H9 (cell line): Measurements from ENCODE around the gene ANKRD34A. TPM values are rescaled to one million over a fixed set of nuclear protein-coding genes. Genes with fewer than 3 reads are reported as not detected.

Experiments used
- DNase-seq: peaks from one replicate; pipeline ENCODE4 v3.0.0-alpha.2; 2017
- H2AFZ ChIP-seq: one replicate; pipeline ENCODE4 v1.6.1; 2013; ENCODE audit warnings: mild to moderate bottlenecking, low read length, control low read depth, moderate library complexity
- H2AK5ac ChIP-seq: 2 replicates; pipeline ENCODE4 v1.6.1; 2013; ENCODE audit warnings: low read length, control low read depth, mixed read lengths; ENCODE audit not compliant: insufficient read length
- H2BK120ac ChIP-seq: one replicate; pipeline ENCODE4 v1.6.1; 2013; ENCODE audit warnings: low read depth, mild to moderate bottlenecking, low read length, control low read depth, inconsistent platforms; ENCODE audit not compliant: poor library complexity, severe bottlenecking
- H2BK12ac ChIP-seq: 2 replicates; pipeline ENCODE4 v1.6.1; 2013; ENCODE audit warnings: low read length, control low read depth, mixed read lengths, low read depth; ENCODE audit not compliant: insufficient read length
- H2BK15ac ChIP-seq: 2 replicates; pipeline ENCODE4 v1.6.1; 2013; ENCODE audit warnings: low read depth, low read length, control low read depth
- H2BK20ac ChIP-seq: one replicate; pipeline ENCODE4 v1.6.1; 2013; ENCODE audit warnings: low read depth, mild to moderate bottlenecking, low read length, control low read depth, inconsistent platforms; ENCODE audit not compliant: poor library complexity, severe bottlenecking
- H2BK5ac ChIP-seq: 2 replicates; pipeline ENCODE4 v1.6.1; 2013; ENCODE audit warnings: low read length, control low read depth, mixed read lengths; ENCODE audit not compliant: insufficient read length
- H3K14ac ChIP-seq: 2 replicates; pipeline ENCODE4 v1.6.1; 2013; ENCODE audit warnings: low read length, control low read depth; ENCODE audit not compliant: insufficient read depth
- H3K18ac ChIP-seq: 2 replicates; pipeline ENCODE4 v1.6.1; 2013; ENCODE audit warnings: low read depth, mild to moderate bottlenecking, mixed read lengths, low read length, control low read depth; ENCODE audit not compliant: insufficient read length
- H3K23ac ChIP-seq: 2 replicates; pipeline ENCODE4 v1.6.1; 2013; ENCODE audit warnings: low read length, control low read depth, mixed read lengths, low read depth; ENCODE audit not compliant: insufficient read length
- H3K23me2 ChIP-seq: 2 replicates; pipeline ENCODE4 v1.6.1; 2013; ENCODE audit warnings: low read depth, mild to moderate bottlenecking, mixed read lengths, low read length, control low read depth; ENCODE audit not compliant: insufficient read length, poor library complexity, severe bottlenecking
- H3K27ac ChIP-seq: 2 replicates; pipeline ENCODE4 v1.5.1; 2013; ENCODE audit warnings: low read length, control low read depth, mixed read lengths, low read depth; ENCODE audit not compliant: insufficient read length
- H3K27me3 ChIP-seq: 2 replicates; pipeline ENCODE4 v1.6.1; 2013; ENCODE audit warnings: low read length, control low read depth, inconsistent platforms; ENCODE audit not compliant: insufficient read depth
- H3K4ac ChIP-seq: 2 replicates; pipeline ENCODE4 v1.6.1; 2013; ENCODE audit warnings: low read depth, mild to moderate bottlenecking, control low read depth, inconsistent platforms, low read length, moderate library complexity
- H3K4me1 ChIP-seq: 2 replicates; pipeline ENCODE4 v1.6.1; 2013; ENCODE audit warnings: low read length, control low read depth, inconsistent platforms; ENCODE audit not compliant: insufficient read depth
- H3K4me2 ChIP-seq: 2 replicates; pipeline ENCODE4 v1.6.1; 2013; ENCODE audit warnings: low read length, control low read depth, mixed read lengths; ENCODE audit not compliant: insufficient read length, insufficient read depth
- H3K56ac ChIP-seq: 2 replicates; pipeline ENCODE4 v1.6.1; 2013; ENCODE audit warnings: low read depth, mild to moderate bottlenecking, mixed read lengths, low read length, control low read depth; ENCODE audit not compliant: insufficient read length
- H3K79me1 ChIP-seq: 2 replicates; pipeline ENCODE4 v1.6.1; 2013; ENCODE audit warnings: low read depth, mild to moderate bottlenecking, moderate library complexity, low read length, control low read depth, inconsistent platforms; ENCODE audit not compliant: insufficient read depth, poor library complexity, severe bottlenecking
- H3K79me2 ChIP-seq: 2 replicates; pipeline ENCODE4 v1.6.1; 2013; ENCODE audit warnings: low read length, control low read depth, inconsistent platforms; ENCODE audit not compliant: insufficient read depth
- H3K9ac ChIP-seq: 2 replicates; pipeline ENCODE4 v1.6.1; 2013; ENCODE audit warnings: low read length, control low read depth, mixed read lengths; ENCODE audit not compliant: insufficient read length; ENCODE audit errors: extremely low read depth
- H3K9me3 ChIP-seq: one replicate; pipeline ENCODE4 v1.6.1; 2013; ENCODE audit warnings: low read depth, low read length, inconsistent platforms; ENCODE audit not compliant: control insufficient read depth
- H3T11ph ChIP-seq: one replicate; pipeline ENCODE4 v1.6.1; 2013; ENCODE audit warnings: mild to moderate bottlenecking, low read length, control low read depth, inconsistent platforms
- H4K20me1 ChIP-seq: one replicate; pipeline ENCODE4 v1.6.1; 2013; ENCODE audit not compliant: control insufficient read depth, insufficient read length, insufficient read depth
- H4K5ac ChIP-seq: 2 replicates; pipeline ENCODE4 v1.6.1; 2013; ENCODE audit warnings: low read depth, mild to moderate bottlenecking, mixed read lengths, low read length, control low read depth; ENCODE audit not compliant: insufficient read length
- H4K8ac ChIP-seq: replicated peaks from 2 replicates; pipeline ENCODE4 v1.6.1; 2013; ENCODE audit warnings: low read length, control low read depth, mixed read lengths, low read depth; ENCODE audit not compliant: insufficient read length
- H4K91ac ChIP-seq: 2 replicates; pipeline ENCODE4 v1.6.1; 2013; ENCODE audit warnings: low read depth, mild to moderate bottlenecking, moderate library complexity, mixed read lengths, low read length, control low read depth; ENCODE audit not compliant: insufficient read length
- H3K27ac Mint-ChIP-seq, 3 experiments: 2 replicates in 2 of 3; 3 replicates in 1 of 3; pipeline ENCODE4 v1.8.0; 2020 to 2021; ENCODE audit warnings: mixed read lengths in 3 of 3, mild to moderate bottlenecking in 1 of 3, moderate library complexity in 1 of 3
- H3K27me3 Mint-ChIP-seq: 2 replicates; pipeline ENCODE4 v1.8.0; 2021; ENCODE audit warnings: low read depth, mild to moderate bottlenecking, moderate library complexity, mixed read lengths
- H3K36me3 Mint-ChIP-seq, 3 experiments: 2 replicates in 2 of 3; 3 replicates in 1 of 3; pipeline ENCODE4 v1.8.0; 2020 to 2021; ENCODE audit warnings: low read depth in 3 of 3, mixed read lengths in 3 of 3; ENCODE audit not compliant: insufficient read depth in 1 of 3
- H3K4me1 Mint-ChIP-seq, 2 experiments: 2 replicates each; pipeline ENCODE4 v1.8.0; 2020; ENCODE audit warnings: mixed read lengths in 2 of 2
- H3K4me3 Mint-ChIP-seq, 2 experiments: 2 replicates in 1 of 2; 3 replicates in 1 of 2; pipeline ENCODE4 v1.8.0; 2020 to 2021; ENCODE audit warnings: mild to moderate bottlenecking in 2 of 2, mixed read lengths in 2 of 2, moderate library complexity in 1 of 2
- H3K9me3 Mint-ChIP-seq, 2 experiments: 2 replicates in 1 of 2; 3 replicates in 1 of 2; pipeline ENCODE4 v1.8.0; 2020; ENCODE audit warnings: mild to moderate bottlenecking in 2 of 2, mixed read lengths in 2 of 2, moderate library complexity in 1 of 2
- CTCF ChIP-seq: fragments of 200-600 bp; sonication (generic); conservative IDR thresholded peaks from 3 replicates; pipeline ENCODE4 v1.8.0; 2021; ENCODE audit warnings: antibody characterized with exemption, mild to moderate bottlenecking
- WGBS: extraction: QIAGEN DNeasy Blood & Tissue Kit; methylation state at CpG from one replicate; pipeline ENCODE4 v1.1.7; 2013; ENCODE audit warnings: missing lambda C conversion rate, low lambda C conversion rate, mixed read lengths; ENCODE audit not compliant: insufficient read length; ENCODE audit errors: extremely low coverage; 5-methylcytosine and 5-hydroxymethylcytosine counted together
- total RNA-seq: library from RNA; stranded (reverse); gene quantifications from 2 replicates; pipeline ENCODE4 v1.2.1, GENCODE V29; 2021

The ANKRD34A gene
- total RNA-seq, 1 experiment from 2014 or later: 0.39 TPM

GRCh38 chr1:145990249-145990855 lies 26.0 kb upstream of the ANKRD34A start:
- Histone ChIP-seq H2BK15ac (no peak overlapping the region), H4K8ac (no peak overlapping the region), H3K18ac (peak overlapping the region; percentile 48), H2AK5ac (no peak overlapping the region), H3K79me1 (peaks cover 6% of the 10 kb centered on the region), H4K5ac (no peak overlapping the region), H3K56ac (no peak overlapping the region), H2BK5ac (no peak overlapping the region), H2BK120ac (no peak overlapping the region), H2BK12ac (peak overlapping the region; percentile 43), H3K9me3 (no peaks in the 10 kb centered on the region), H3K4me1 (peaks cover 4% of the 10 kb centered on the region; the same call in 1 of the 2 replicates), H3T11ph (no peak overlapping the region), H3K23me2 (peaks cover 12% of the 10 kb centered on the region), H3K23ac (no peak overlapping the region), H2BK20ac (no peak overlapping the region), H3K14ac (no peak overlapping the region; the same call in 1 of the 2 replicates), H4K91ac (no peak overlapping the region), H3K9ac (no peak overlapping the region), H3K27ac (no peak overlapping the region), H3K27me3 (no peaks in the 10 kb centered on the region), H3K4ac (no peak overlapping the region), H3K4me2 (no peak overlapping the region), H3K79me2 (no peaks in the 10 kb centered on the region), H4K20me1 (no peaks in the 10 kb centered on the region), H2AFZ (no peak overlapping the region)
- peaks cover 26 to 31% (median 30%) of the 10 kb centered on the region in 3 experiments for H3K36me3 Mint-ChIP-seq
- H3K9me3 Mint-ChIP-seq: no peaks in the 10 kb centered on the region
- no peak overlapping the region for H3K4me3 Mint-ChIP-seq
- peak overlapping the region in 1 of 3 experiments; percentile 62; a peak in 3 of 7 replicates for H3K27ac Mint-ChIP-seq
- H3K27me3 Mint-ChIP-seq: no peaks in the 10 kb centered on the region
- H3K4me1 Mint-ChIP-seq: peaks cover 28 to 42% of the 10 kb centered on the region in 2 experiments
- WGBS: no CpG with 5 or more reads among the region's 7 CpGs
- DNase-seq: no peak
- TF ChIP-seq CTCF: no peak
